Progenitor cell of endocrine pancreas (in vitro differentiated cells): ENCODE measurements around the gene CACNG8. TPM values are rescaled to one million over a fixed set of nuclear protein-coding genes. Genes with fewer than 3 reads are reported as not detected.
"Not testable (repeated sequence)": the region's sequence is repeated elsewhere in the genome, so short reads cannot be mapped to it uniquely, and the experiment has no call there.

Experiments
- DNase-seq: peaks from one replicate; pipeline ENCODE4 v3.0.0; 2021; ENCODE audit warnings: low spot score; ENCODE audit not compliant: unreplicated experiment
- H3K27ac Mint-ChIP-seq: 2 replicates; pipeline ENCODE4 v1.8.0; 2021; ENCODE audit warnings: mild to moderate bottlenecking, moderate library complexity, mixed read lengths
- H3K27me3 Mint-ChIP-seq: 2 replicates; pipeline ENCODE4 v1.8.0; 2021; ENCODE audit warnings: mixed read lengths
- H3K36me3 Mint-ChIP-seq: 2 replicates; pipeline ENCODE4 v1.8.0; 2022; ENCODE audit warnings: mixed read lengths; ENCODE audit not compliant: insufficient read depth
- H3K4me1 Mint-ChIP-seq: 2 replicates; pipeline ENCODE4 v1.8.0; 2021; ENCODE audit warnings: low read depth, mixed read lengths
- H3K4me3 Mint-ChIP-seq: 2 replicates; pipeline ENCODE4 v1.8.0; 2021; ENCODE audit warnings: low read depth, mild to moderate bottlenecking, moderate library complexity, mixed read lengths
- H3K9me3 Mint-ChIP-seq: 2 replicates; pipeline ENCODE4 v1.8.0; 2021; ENCODE audit warnings: low read depth, mixed read lengths
- total RNA-seq: library from RNA; stranded (reverse); gene quantifications from 2 replicates; pipeline ENCODE4 v1.2.1, GENCODE V29; 2021
- TF ChIP-seq, protein P1 (sequence below): fragments of 200-600 bp; sonication (generic); IDR thresholded peaks from one replicate; pipeline ENCODE4 v1.5.0; 2021; ENCODE audit warnings: antibody characterized with exemption, mild to moderate bottlenecking; ENCODE audit not compliant: unreplicated experiment

Gene CACNG8
- total RNA-seq, 1 donor from 2014 or later: 0.36 TPM

DNA sequence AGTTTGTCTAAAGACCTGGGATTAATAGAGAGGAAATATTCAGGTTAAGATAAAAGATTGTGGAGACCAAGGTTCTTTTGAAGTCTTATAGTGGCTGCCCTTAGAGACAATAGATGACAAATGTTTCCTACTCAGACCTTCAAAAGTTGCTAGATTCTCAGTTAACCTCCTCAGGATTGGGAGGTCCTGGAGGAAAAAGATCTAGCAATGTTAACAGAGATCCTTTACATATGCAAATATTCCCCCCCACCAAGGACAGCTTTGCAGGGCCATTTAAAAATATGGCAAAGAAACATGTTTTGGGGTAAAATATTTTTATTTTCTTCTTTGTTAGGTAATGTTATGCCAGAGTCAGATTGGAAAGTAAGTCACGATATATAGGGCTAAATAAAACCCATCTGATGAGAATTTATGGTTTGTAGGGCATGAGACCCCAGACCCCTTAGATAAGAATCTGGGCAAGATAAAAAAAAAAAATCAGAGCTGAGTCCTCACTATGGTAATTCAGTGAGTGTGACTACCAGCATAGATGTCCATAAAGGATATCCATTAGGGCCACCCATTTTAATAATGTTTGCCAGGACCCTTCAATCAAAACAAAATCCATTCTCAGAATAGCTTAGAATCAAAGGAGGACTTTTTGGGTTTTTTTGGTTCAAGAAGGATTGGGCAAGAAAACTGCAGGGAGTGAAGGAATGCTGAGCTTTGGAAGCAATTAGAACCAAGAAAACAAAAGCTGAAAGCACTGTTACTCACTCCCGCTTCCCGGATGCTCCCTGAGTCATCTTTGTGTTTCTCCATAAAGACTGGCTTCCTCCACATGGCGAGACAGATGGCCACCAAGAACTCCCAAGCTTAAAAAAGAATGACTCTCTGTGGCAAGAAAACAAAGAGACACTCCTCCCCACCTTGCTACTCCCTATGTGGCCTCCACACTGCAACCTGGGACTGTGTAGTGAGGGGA is 72.8 kb downstream of the CACNG8 start:
- no peak for DNase-seq
- Mint-ChIP-seq H3K27me3 (peaks cover 12% of the 10 kb centered on the region), H3K9me3 (no peaks in the 10 kb centered on the region), H3K4me1 (no peaks in the 10 kb centered on the region), H3K4me3 (no peak overlapping the region), H3K27ac (no peak overlapping the region), H3K36me3 (no peaks in the 10 kb centered on the region)
- TF ChIP-seq, protein P1, sequence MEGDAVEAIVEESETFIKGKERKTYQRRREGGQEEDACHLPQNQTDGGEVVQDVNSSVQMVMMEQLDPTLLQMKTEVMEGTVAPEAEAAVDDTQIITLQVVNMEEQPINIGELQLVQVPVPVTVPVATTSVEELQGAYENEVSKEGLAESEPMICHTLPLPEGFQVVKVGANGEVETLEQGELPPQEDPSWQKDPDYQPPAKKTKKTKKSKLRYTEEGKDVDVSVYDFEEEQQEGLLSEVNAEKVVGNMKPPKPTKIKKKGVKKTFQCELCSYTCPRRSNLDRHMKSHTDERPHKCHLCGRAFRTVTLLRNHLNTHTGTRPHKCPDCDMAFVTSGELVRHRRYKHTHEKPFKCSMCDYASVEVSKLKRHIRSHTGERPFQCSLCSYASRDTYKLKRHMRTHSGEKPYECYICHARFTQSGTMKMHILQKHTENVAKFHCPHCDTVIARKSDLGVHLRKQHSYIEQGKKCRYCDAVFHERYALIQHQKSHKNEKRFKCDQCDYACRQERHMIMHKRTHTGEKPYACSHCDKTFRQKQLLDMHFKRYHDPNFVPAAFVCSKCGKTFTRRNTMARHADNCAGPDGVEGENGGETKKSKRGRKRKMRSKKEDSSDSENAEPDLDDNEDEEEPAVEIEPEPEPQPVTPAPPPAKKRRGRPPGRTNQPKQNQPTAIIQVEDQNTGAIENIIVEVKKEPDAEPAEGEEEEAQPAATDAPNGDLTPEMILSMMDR: no peak

- DNase-seq, H3K36me3 Mint-ChIP-seq, H3K4me1 Mint-ChIP-seq, H3K9me3 Mint-ChIP-seq, H3K4me3 Mint-ChIP-seq, H3K27ac Mint-ChIP-seq, H3K27me3 Mint-ChIP-seq: not testable (repeated sequence)
Observed at GRCh38 chr19:54036542-54036941, 73.8 kb downstream of the CACNG8 start.

Other genes with a start within 250 kb of the CACNG8 start
- gene NLRP12, start 138.6 kb upstream of the CACNG8 start, total RNA-seq: not detected in 2 replicates
- gene MYADM, start 95.1 kb upstream of the CACNG8 start, total RNA-seq: 80.2 and 80.4 TPM in 2 replicates
- gene PRKCG, start 80.7 kb upstream of the CACNG8 start, total RNA-seq: 6.5 and 8.4 TPM in 2 replicates
- gene CACNG7, start 53.7 kb upstream of the CACNG8 start, total RNA-seq: 0.18 TPM in 1 of 2 replicates, not detected in the other
- 7.6 and 8.4 TPM in 2 replicates for gene CACNG6, start 28.7 kb downstream of the CACNG8 start, total RNA-seq
- not detected in 2 replicates for gene VSTM1, start 101.0 kb downstream of the CACNG8 start, total RNA-seq
- not detected in 2 replicates for gene TARM1, start 118.4 kb downstream of the CACNG8 start, total RNA-seq
- gene OSCAR, start 137.9 kb downstream of the CACNG8 start, total RNA-seq: not detected in 2 replicates
- gene NDUFA3, start 139.9 kb downstream of the CACNG8 start, total RNA-seq: 139 and 162 TPM in 2 replicates
- gene TFPT, start 152.7 kb downstream of the CACNG8 start, total RNA-seq: 21.1 and 21.8 TPM in 2 replicates
- 71.3 and 78.8 TPM in 2 replicates for gene PRPF31, start 152.8 kb downstream of the CACNG8 start, total RNA-seq
- gene CNOT3, start 174.8 kb downstream of the CACNG8 start, total RNA-seq: 75.4 and 77.3 TPM in 2 replicates
- 6.8 and 7.2 TPM in 2 replicates for gene LENG1, start 196.8 kb downstream of the CACNG8 start, total RNA-seq
- gene TMC4, start 210.2 kb downstream of the CACNG8 start, total RNA-seq: 119 and 125 TPM in 2 replicates
- 91.5 and 99.1 TPM in 2 replicates for gene MBOAT7, start 226.6 kb downstream of the CACNG8 start, total RNA-seq
- 38.6 and 39.7 TPM in 2 replicates for gene TSEN34, start 228.4 kb downstream of the CACNG8 start, total RNA-seq
- 1,160 and 1,179 TPM in 2 replicates for gene RPS9, start 237.9 kb downstream of the CACNG8 start, total RNA-seq